Subcutaneous adipose tissue (tissue), 4 donors: ENCODE results near the gene BCO2. TPM values are rescaled to one million over a fixed set of nuclear protein-coding genes. Genes with fewer than 3 reads are reported as not detected.

ENCODE experiments used
- total RNA-seq, 4 donors: library from RNA; depleted of rRNA; stranded (reverse); fragments of >200 nt; gene quantifications; one replicate each; pipeline ENCODE4 v1.1.0, GENCODE V29; 2016
- TF ChIP-seq, protein P1 (sequence below): fragments of 450-650 bp; IDR thresholded peaks from one replicate; pipeline ENCODE4 v1.5.1; 2016; ENCODE audit warnings: low read depth, mild to moderate bottlenecking, control low read depth, antibody characterized with exemption, moderate library complexity

BCO2 gene
- total RNA-seq, 4 donors from 2014 or later = 2.1 to 6.4 (median 4.1) TPM

DNA sequence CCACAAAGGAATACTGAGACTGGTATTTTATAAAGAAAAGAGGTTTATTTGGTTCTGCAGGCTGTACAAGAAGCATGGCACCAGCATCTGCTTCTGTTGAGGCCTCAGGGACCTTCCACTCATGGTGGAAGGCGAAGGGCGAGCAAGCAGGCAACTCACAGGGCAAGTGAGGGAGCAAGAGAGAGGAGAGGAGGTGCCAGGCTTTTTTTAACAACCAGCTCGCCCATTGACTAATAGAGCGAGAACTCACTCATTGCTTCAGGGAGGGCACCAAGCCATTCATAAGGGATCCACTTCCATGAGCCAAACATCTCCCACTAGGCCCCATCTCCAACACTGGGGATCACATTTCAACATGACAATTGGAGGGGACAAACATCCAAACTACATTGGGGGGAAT, 52.2 kb downstream of the BCO2 start:
- TF ChIP-seq, protein P1, sequence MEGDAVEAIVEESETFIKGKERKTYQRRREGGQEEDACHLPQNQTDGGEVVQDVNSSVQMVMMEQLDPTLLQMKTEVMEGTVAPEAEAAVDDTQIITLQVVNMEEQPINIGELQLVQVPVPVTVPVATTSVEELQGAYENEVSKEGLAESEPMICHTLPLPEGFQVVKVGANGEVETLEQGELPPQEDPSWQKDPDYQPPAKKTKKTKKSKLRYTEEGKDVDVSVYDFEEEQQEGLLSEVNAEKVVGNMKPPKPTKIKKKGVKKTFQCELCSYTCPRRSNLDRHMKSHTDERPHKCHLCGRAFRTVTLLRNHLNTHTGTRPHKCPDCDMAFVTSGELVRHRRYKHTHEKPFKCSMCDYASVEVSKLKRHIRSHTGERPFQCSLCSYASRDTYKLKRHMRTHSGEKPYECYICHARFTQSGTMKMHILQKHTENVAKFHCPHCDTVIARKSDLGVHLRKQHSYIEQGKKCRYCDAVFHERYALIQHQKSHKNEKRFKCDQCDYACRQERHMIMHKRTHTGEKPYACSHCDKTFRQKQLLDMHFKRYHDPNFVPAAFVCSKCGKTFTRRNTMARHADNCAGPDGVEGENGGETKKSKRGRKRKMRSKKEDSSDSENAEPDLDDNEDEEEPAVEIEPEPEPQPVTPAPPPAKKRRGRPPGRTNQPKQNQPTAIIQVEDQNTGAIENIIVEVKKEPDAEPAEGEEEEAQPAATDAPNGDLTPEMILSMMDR = no peak

DNA sequence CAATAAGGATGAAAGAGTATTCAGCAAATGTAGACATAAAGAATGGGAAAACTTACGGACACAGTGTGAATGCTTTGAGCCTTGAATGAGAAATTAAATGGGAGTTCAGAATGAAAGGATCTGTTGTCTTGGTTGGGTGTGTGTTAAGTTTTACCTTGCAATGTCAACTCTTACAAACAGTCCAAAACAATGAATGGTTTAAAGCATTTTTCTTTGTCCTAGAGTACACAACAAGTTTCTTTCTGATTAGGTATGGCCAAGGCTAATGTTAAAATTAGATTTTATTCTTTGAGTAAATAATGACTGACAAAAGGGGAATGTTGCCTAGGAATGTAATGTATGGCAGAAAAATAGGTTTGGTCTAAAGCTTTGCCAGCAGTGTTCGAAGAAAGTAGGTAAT, 53.4 kb downstream of the BCO2 start:
- TF ChIP-seq, protein P1 = no peak

DNA sequence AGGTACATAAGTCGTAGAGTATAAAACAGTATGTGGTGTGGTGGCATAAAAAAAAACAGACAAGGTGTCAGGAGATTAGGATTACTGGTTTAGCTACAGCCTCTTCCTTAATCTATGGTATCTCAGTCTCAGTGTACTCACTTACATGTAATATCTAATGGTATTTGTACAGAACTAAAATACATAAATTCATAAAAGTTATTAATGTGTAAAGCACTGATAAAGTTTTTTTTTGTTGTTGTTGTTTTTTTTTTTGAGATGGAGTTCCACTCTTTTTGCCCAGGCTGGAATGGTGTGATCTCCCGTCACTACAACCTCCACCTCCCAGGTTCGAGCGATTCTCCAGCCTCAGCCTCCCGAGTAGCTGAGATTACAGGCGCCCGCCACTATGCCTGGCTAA, 53.8 kb downstream of the BCO2 start:
- TF ChIP-seq, protein P1 = no peak

DNA sequence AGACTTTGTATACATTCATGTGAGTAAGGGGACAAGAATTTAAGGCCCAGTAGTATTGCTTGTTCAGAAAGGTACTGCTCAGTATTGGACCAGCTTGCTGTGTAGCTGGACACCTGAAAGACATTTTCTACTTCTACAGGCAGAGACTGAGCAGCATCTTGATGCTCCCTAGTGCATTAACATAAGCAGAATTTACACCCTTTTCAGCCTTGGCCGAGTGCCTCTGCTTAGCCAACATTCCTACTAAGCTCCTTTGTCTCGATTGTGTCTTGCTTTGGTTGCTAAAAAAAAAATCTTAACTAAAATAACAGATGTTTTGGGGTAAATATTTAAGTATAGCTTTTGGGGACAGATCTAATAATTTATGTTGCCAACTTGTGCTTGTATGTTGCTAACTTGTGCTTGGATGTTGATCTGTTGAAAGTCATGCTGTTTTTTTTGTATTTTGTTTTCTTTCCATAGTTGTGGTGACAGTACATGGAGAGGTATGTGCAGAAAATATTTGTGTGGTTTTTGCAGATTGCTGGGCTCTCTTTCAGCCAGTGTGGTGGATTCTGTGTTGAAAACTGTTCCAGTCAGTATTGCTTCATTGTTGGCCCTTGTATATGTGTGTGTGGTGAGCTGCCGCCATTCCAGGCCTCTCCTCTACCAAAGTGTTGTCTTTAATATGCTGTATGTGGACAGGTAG, 54.6 kb downstream of the BCO2 start:
- TF ChIP-seq, protein P1 = no peak

DNA sequence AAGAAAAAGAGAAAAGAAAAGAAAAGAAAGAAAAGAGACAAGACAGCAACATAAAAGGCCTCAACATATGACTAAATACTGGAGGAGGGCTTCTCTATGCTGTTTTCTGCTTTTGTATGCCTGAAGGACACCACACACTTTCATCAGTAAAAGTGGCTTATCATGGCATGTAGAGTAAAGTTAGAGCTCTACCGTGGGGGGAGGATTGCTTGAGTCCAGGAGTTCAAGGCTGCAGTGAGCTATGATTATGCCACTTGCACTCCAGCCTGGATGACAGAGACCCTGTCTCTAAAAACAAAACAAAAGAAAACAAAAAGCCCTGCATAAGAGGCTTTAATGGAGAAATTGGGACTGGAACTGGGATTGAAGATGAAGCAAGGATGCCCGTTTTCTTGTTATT, 56.6 kb downstream of the BCO2 start:
- TF ChIP-seq, protein P1 = no peak

- TF ChIP-seq, protein P1 = no peak
These were observed 60.6 kb downstream of the BCO2 start for GRCh38 chr11:112235750-112236390.

- TF ChIP-seq, protein P1 = no peak
These were observed 62.1 kb downstream of the BCO2 start for GRCh38 chr11:112237451-112237850.
